ENCODE measurements around the gene PLA2G2F. TPM values are rescaled to one million over a fixed set of nuclear protein-coding genes. Genes with fewer than 3 reads are reported as not detected.
A peak's percentile ranks its signal among the peaks of the same experiment; 100 is the strongest.

Gene PLA2G2F
- total RNA-seq, 4 donors from 2014 or later, result not detected

DNA sequence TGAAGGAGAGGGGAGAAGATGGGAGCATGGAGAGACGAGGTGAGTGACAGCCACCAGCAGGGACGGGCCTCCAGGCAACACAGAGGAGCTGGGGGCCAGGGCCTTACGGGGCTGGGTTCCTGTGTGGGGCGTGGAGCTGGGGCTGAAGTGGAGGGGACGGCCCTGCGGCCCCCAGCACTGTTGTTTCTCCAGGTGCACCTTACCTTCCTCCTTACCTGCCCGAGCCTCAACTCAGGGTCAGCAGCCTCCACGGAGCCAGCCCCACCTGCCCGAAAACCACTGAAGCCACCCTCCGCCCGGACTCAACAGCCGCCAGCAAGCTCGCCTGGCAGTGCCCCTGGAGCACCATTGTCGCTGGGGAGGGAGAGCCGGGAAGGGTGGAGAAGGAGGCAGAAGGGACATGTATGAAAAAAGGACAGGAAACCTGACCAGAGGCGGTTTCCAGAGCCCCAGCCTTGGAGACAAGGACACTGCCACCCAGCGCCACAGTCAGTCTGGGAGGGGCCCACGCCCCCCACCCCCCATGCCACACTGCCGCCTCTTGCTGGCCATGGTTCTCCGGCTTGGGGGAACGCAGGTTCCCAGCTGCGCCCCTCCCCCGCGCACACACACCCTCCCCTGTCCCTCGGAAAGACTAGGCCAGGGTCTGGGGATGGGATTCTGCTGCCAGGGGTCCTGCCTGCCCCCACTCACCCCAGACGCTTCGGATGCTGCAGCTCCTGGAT is 10.6 kb downstream of the PLA2G2F start:
- Histone ChIP-seq H3K4me1 (peaks cover 13 to 21% (median 18%) of the 10 kb centered on the region in 4 donors), H3K4me3 (no peak overlapping the region), H3K9me3 (no peaks in the 10 kb centered on the region), H3K27me3 (peaks cover 0 to 6% (median 0%) of the 10 kb centered on the region in 4 donors), H3K27ac (replicated peaks in 1 of 4) (no peak overlapping the region), H3K36me3 (no peaks in the 10 kb centered on the region)
- WGBS, result 90% methylated on average over 24 of the region's 27 CpGs
- no peak for DNase-seq (ENCODE audit: extremely low spot score)
- TF ChIP-seq EP300 (IDR thresholded peaks at IDR 0.05) (no peak), POLR2A (IDR thresholded peaks at IDR 0.05; ENCODE audit: low read depth) (no peak)
- intact Hi-C loops (cut with DNase I), result loop anchor here (5.0 kb wide), 1 partner anchor 47 kb away; no protein-coding TSS in a partner anchor

- WGBS, result 90% methylated on average over 8 of the region's 8 CpGs
- H3K36me3 ChIP-seq, result no peaks in the 10 kb centered on the region
- intact Hi-C loops (cut with DNase I), result loop anchor here (5.0 kb wide), 1 partner anchor 48 kb away; no protein-coding TSS in a partner anchor
- no peak overlapping the region for H3K27ac ChIP-seq (replicated peaks in 1 of 4)
- peaks cover 13 to 21% (median 18%) of the 10 kb centered on the region in 4 donors for H3K4me1 ChIP-seq
- H3K9me3 ChIP-seq, result no peaks in the 10 kb centered on the region
- TF ChIP-seq POLR2A (IDR thresholded peaks at IDR 0.05; ENCODE audit: low read depth) (no peak), POLR2AphosphoS5 (IDR thresholded peaks at IDR 0.05) (no peak), EP300 (IDR thresholded peaks at IDR 0.05) (no peak), CTCF (IDR thresholded peaks at IDR 0.05) (no peak)
- H3K27me3 ChIP-seq, result peaks cover 0 to 6% (median 0%) of the 10 kb centered on the region in 4 donors
- DNase-seq (ENCODE audit: extremely low spot score), result no peak
- H3K4me3 ChIP-seq, result no peak overlapping the region
These were observed 11.2 kb downstream of the PLA2G2F start for GRCh38 chr1:20150326-20150705.

GRCh38 chr1:20150969-20151368 is 11.8 kb downstream of the PLA2G2F start:
- no peaks in the 10 kb centered on the region for H3K36me3 ChIP-seq
- H3K27me3 ChIP-seq, result peaks cover 0 to 6% (median 0%) of the 10 kb centered on the region in 4 donors
- TF ChIP-seq CTCF (IDR thresholded peaks at IDR 0.05), result no peak
- TF ChIP-seq POLR2A (IDR thresholded peaks at IDR 0.05; ENCODE audit: low read depth), result no peak
- no peak for TF ChIP-seq POLR2AphosphoS5 (IDR thresholded peaks at IDR 0.05)
- no peak for TF ChIP-seq EP300 (IDR thresholded peaks at IDR 0.05)
- DNase-seq (ENCODE audit: extremely low spot score), result no peak
- H3K27ac ChIP-seq (replicated peaks in 1 of 4), result no peak overlapping the region
- peaks cover 13 to 21% (median 18%) of the 10 kb centered on the region in 4 donors for H3K4me1 ChIP-seq
- intact Hi-C loops (cut with DNase I), result loop anchor here (5.0 kb wide), 1 partner anchor 49 kb away; no protein-coding TSS in a partner anchor
- H3K4me3 ChIP-seq, result no peak overlapping the region
- 81% methylated on average over 4 of the region's 6 CpGs for WGBS
- H3K9me3 ChIP-seq, result no peaks in the 10 kb centered on the region

GRCh38 chr1:20151906-20152598 is 12.9 kb downstream of the PLA2G2F start:
- no peaks in the 10 kb centered on the region for H3K9me3 ChIP-seq
- WGBS, result 0% methylated on average over 8 of the region's 29 CpGs
- TF ChIP-seq EP300 (IDR thresholded peaks at IDR 0.05) (no peak), POLR2A (IDR thresholded peaks at IDR 0.05; ENCODE audit: low read depth) (no peak), CTCF (IDR thresholded peaks at IDR 0.05) (peak; percentile 91 to 97 (median 94)), POLR2AphosphoS5 (IDR thresholded peaks at IDR 0.05) (peak in 1 of 2 donors; percentile 23)
- peak overlapping the region in 3 of 4 donors; percentile 22 to 48 (median 23) for H3K27ac ChIP-seq (replicated peaks in 1 of 4)
- intact Hi-C loops (cut with DNase I), result loop anchor here (1.0 to 5.0 kb wide), 3 partner anchors 50 to 234 kb away; no protein-coding TSS in a partner anchor
- H3K4me3 ChIP-seq, result peak overlapping the region; percentile 47 to 53 (median 50)
- DNase-seq (ENCODE audit: extremely low spot score), result peak; percentile 94
- H3K4me1 ChIP-seq, result peaks cover 13 to 21% (median 18%) of the 10 kb centered on the region in 4 donors
- H3K27me3 ChIP-seq, result peaks cover 0 to 6% (median 0%) of the 10 kb centered on the region in 4 donors
- H3K36me3 ChIP-seq, result no peaks in the 10 kb centered on the region

DNA sequence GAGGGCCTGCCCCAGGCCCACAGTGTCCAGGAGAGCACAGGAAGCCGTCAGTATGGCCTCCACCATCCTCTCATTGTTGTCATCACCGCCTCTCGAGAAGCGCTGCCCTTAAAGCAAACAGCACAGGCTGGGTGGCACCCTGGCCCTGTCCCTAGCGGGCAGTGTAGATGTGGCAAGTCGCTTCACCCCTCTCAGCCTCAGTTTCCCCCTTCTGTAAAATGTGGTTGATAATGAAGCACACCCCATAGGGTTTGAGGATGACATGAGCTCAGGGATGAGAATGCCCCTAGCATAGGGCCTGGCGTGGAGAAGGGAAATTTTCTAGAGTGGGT is 13.4 kb downstream of the PLA2G2F start:
- Histone ChIP-seq H3K4me1 (peaks cover 13 to 21% (median 18%) of the 10 kb centered on the region in 4 donors), H3K27ac (replicated peaks in 1 of 4) (peak overlapping the region; percentile 7 to 48 (median 22)), H3K9me3 (no peaks in the 10 kb centered on the region), H3K27me3 (peaks cover 0 to 6% (median 0%) of the 10 kb centered on the region in 4 donors), H3K36me3 (no peaks in the 10 kb centered on the region), H3K4me3 (peak overlapping the region; percentile 47 to 53 (median 50))
- WGBS, result 22% methylated on average over 1 of the region's 7 CpGs
- intact Hi-C loops (cut with DNase I), result loop anchor here (1.0 to 5.0 kb wide), 3 partner anchors 50 to 234 kb away; no protein-coding TSS in a partner anchor
- no peak for TF ChIP-seq EP300 (IDR thresholded peaks at IDR 0.05)
- TF ChIP-seq CTCF (IDR thresholded peaks at IDR 0.05), result no peak
- no peak for TF ChIP-seq POLR2A (IDR thresholded peaks at IDR 0.05; ENCODE audit: low read depth)
- no peak for TF ChIP-seq POLR2AphosphoS5 (IDR thresholded peaks at IDR 0.05)
- DNase-seq (ENCODE audit: extremely low spot score), result no peak
